H1 (cell line): Measurements from ENCODE around the gene AAK1. TPM values are rescaled to one million over a fixed set of nuclear protein-coding genes. Genes with fewer than 3 reads are reported as not detected.

ENCODE experiments used
- CTCF ChIA-PET: fragments of 300-600 bp; sonication (Branson Sonifier 250); formaldehyde crosslinking; loops from one replicate; lab custom pipeline; 2021; ENCODE audit not compliant: partially characterized antibody; lab: Charles Lee
- POLR2A ChIA-PET: fragments of 300-600 bp; sonication (Branson Sonifier 250); formaldehyde crosslinking; loops from one replicate; lab custom pipeline; 2021; ENCODE audit warnings: inconsistent platforms; ENCODE audit not compliant: partially characterized antibody; lab: Charles Lee
- DNase-seq, 2 experiments: peaks; one replicate each; pipeline versions ENCODE4 v3.0.0 to v3.0.0-alpha.2; 2010 to 2022; ENCODE audit warnings: low spot score in 2 of 2, low read depth in 1 of 2, mixed read lengths in 1 of 2
- FAIRE-seq: peaks from 2 replicates; lab custom pipeline; 2011; peaks lifted over from hg19 to GRCh38; lab: Jason Lieb, UNC
- H2AFZ ChIP-seq: 2 replicates; pipeline ENCODE4 v1.8.1; 2012; ENCODE audit warnings: low read length, inconsistent platforms
- H2AK5ac ChIP-seq: 2 replicates; pipeline ENCODE4 v1.6.1; 2013; ENCODE audit warnings: low read depth, low read length
- H2BK120ac ChIP-seq: replicated peaks from 2 replicates; pipeline ENCODE3; 2013; ENCODE audit warnings: low read depth, low read length, inconsistent platforms
- H2BK12ac ChIP-seq: 2 replicates; pipeline ENCODE4 v1.6.1; 2013; ENCODE audit warnings: low read depth, low read length
- H2BK15ac ChIP-seq: 2 replicates; pipeline ENCODE4 v1.6.1; 2013; ENCODE audit warnings: low read length
- H2BK20ac ChIP-seq: 2 replicates; pipeline ENCODE4 v1.6.1; 2013; ENCODE audit warnings: low read length
- H2BK5ac ChIP-seq: 2 replicates; pipeline ENCODE4 v1.6.1; 2013; ENCODE audit warnings: low read depth, low read length
- H3K14ac ChIP-seq: 2 replicates; pipeline ENCODE4 v1.6.1; 2013; ENCODE audit warnings: inconsistent platforms; ENCODE audit not compliant: insufficient read length
- H3K18ac ChIP-seq: 2 replicates; pipeline ENCODE4 v1.6.1; 2013; ENCODE audit warnings: low read length; ENCODE audit errors: extremely low read depth
- H3K23ac ChIP-seq: 2 replicates; pipeline ENCODE4 v1.6.1; 2013; ENCODE audit warnings: inconsistent platforms; ENCODE audit not compliant: insufficient read length
- H3K23me2 ChIP-seq: 2 replicates; pipeline ENCODE4 v1.6.1; 2013; ENCODE audit warnings: low read depth, low read length
- H3K27ac ChIP-seq: 2 replicates; pipeline ENCODE4 v1.6.1; 2011; ENCODE audit warnings: low read depth, low read length, inconsistent platforms
- H3K27me3 ChIP-seq, 4 experiments: replicated peaks in 1 of 4; 1 replicate in 1 of 4; 2 replicates in 3 of 4; pipeline versions ENCODE4 v1.6.1 to v1.8.1; 2011 to 2013; ENCODE audit warnings: low read length in 3 of 4, mild to moderate bottlenecking in 3 of 4, inconsistent platforms in 2 of 4, mixed read lengths in 2 of 4, moderate library complexity in 1 of 4; ENCODE audit not compliant: control insufficient read depth in 3 of 4, insufficient read depth in 3 of 4; ENCODE audit errors: extremely low read depth in 1 of 4
- H3K36me3 ChIP-seq, 4 experiments: 2 replicates each; pipeline versions ENCODE4 v1.6.1 to v1.8.1; 2011 to 2013; ENCODE audit warnings: mild to moderate bottlenecking in 4 of 4, low read length in 3 of 4, moderate library complexity in 2 of 4, control low read depth in 1 of 4, inconsistent platforms in 1 of 4; ENCODE audit not compliant: insufficient read depth in 4 of 4, control insufficient read depth in 2 of 4
- H3K4ac ChIP-seq: replicated peaks from 2 replicates; pipeline ENCODE3; 2013; ENCODE audit warnings: low read length, low read depth, mixed read lengths, inconsistent platforms; ENCODE audit not compliant: insufficient read length
- H3K4me1 ChIP-seq, 4 experiments: replicated peaks in 1 of 4; 1 replicate in 1 of 4; 2 replicates in 3 of 4; pipeline versions ENCODE4 v1.6.1 to v1.8.1; 2011 to 2013; ENCODE audit warnings: low read length in 3 of 4, inconsistent platforms in 2 of 4, mixed read lengths in 1 of 4; ENCODE audit not compliant: insufficient read depth in 4 of 4, control insufficient read depth in 3 of 4
- H3K4me2 ChIP-seq, 2 experiments: 2 replicates each; pipeline versions ENCODE4 v1.6.1 to v1.8.1; 2011 to 2013; ENCODE audit warnings: low read depth in 2 of 2, low read length in 2 of 2, control low read depth in 1 of 2, inconsistent platforms in 1 of 2, mild to moderate bottlenecking in 1 of 2; ENCODE audit not compliant: insufficient read depth in 1 of 2
- H3K4me3 ChIP-seq, 4 experiments: fragments of 200-600, 300-600 bp in 1 of 4; sonication (generic), shearing (Covaris generic), sonication (Bioruptor Twin) in 1 of 4; 2 replicates each; pipeline versions ENCODE4 v1.5.1 to v1.8.1; 2011 to 2016; ENCODE audit warnings: low read length in 4 of 4, low read depth in 3 of 4, control low read depth in 2 of 4, inconsistent platforms in 2 of 4, mild to moderate bottlenecking in 2 of 4, mixed read lengths in 1 of 4, moderate library complexity in 1 of 4; ENCODE audit not compliant: insufficient read depth in 2 of 4; ENCODE audit errors: extremely low read depth in 1 of 4
- H3K56ac ChIP-seq: replicated peaks from 2 replicates; pipeline ENCODE3; 2013; ENCODE audit warnings: low read depth, mild to moderate bottlenecking, mixed read lengths, low read length, inconsistent platforms; ENCODE audit not compliant: insufficient read length
- H3K79me1 ChIP-seq: 2 replicates; pipeline ENCODE4 v1.6.1; 2013; ENCODE audit warnings: low read depth, low read length, control low read depth
- H3K79me2 ChIP-seq, 2 experiments: 2 replicates each; pipeline versions ENCODE4 v1.6.1 to v1.8.1; 2012 to 2013; ENCODE audit warnings: low read length in 2 of 2, mild to moderate bottlenecking in 2 of 2, inconsistent platforms in 1 of 2; ENCODE audit not compliant: insufficient read depth in 2 of 2, control insufficient read depth in 1 of 2
- H3K9ac ChIP-seq, 4 experiments: replicated peaks in 1 of 4; 1 replicate in 1 of 4; 2 replicates in 3 of 4; pipeline versions ENCODE4 v1.6.1 to v1.8.1; 2011 to 2013; ENCODE audit warnings: low read depth in 3 of 4, low read length in 3 of 4, control low read depth in 2 of 4, mild to moderate bottlenecking in 2 of 4, moderate library complexity in 2 of 4, inconsistent platforms in 1 of 4; ENCODE audit errors: extremely low read depth in 1 of 4
- H3K9me3 ChIP-seq, 2 experiments: 2 replicates each; pipeline versions ENCODE4 v1.6.1 to v1.8.1; 2012 to 2013; ENCODE audit warnings: mild to moderate bottlenecking in 2 of 2, moderate library complexity in 2 of 2, control low read depth in 1 of 2, inconsistent platforms in 1 of 2, low read depth in 1 of 2, low read length in 1 of 2, mixed read lengths in 1 of 2; ENCODE audit not compliant: insufficient read depth in 2 of 2
- H4K20me1 ChIP-seq, 2 experiments: replicated peaks in 1 of 2; 2 replicates each; pipeline versions ENCODE3 to v1.8.1; 2011 to 2013; ENCODE audit warnings: inconsistent platforms in 2 of 2, low read length in 2 of 2, mild to moderate bottlenecking in 1 of 2; ENCODE audit not compliant: insufficient read depth in 2 of 2, control insufficient read depth in 1 of 2
- H4K5ac ChIP-seq: 2 replicates; pipeline ENCODE4 v1.6.1; 2013; ENCODE audit warnings: low read length, low read depth, mixed read lengths, inconsistent platforms; ENCODE audit not compliant: insufficient read length
- H4K8ac ChIP-seq: 2 replicates; pipeline ENCODE4 v1.8.0; 2013; ENCODE audit warnings: mild to moderate bottlenecking, moderate library complexity, low read length, inconsistent platforms; ENCODE audit not compliant: insufficient read depth; ENCODE audit errors: extremely low read depth
- H4K91ac ChIP-seq: replicated peaks from 2 replicates; pipeline ENCODE3; 2013; ENCODE audit warnings: low read length, mixed read lengths, inconsistent platforms; ENCODE audit not compliant: insufficient read length
- BCL11A ChIP-seq, 2 experiments: IDR thresholded peaks; one replicate each; pipeline ENCODE4 v1.6.1; 2011; ENCODE audit warnings: low read depth in 2 of 2, low read length in 2 of 2, mild to moderate bottlenecking in 2 of 2
- CHD1 ChIP-seq: IDR thresholded peaks from 2 replicates; pipeline ENCODE4 v1.6.1; 2012; ENCODE audit warnings: low read depth, low read length, improper control_type of control experiment
- CTBP2 ChIP-seq: IDR thresholded peaks from 2 replicates; pipeline ENCODE4 v1.7.0; 2011; ENCODE audit warnings: borderline replicate concordance, mild to moderate bottlenecking, moderate library complexity, mixed read lengths, low read length; ENCODE audit not compliant: insufficient read depth, insufficient read length
- EGR1 ChIP-seq: IDR thresholded peaks from 2 replicates; pipeline ENCODE4 v1.6.1; 2011; ENCODE audit warnings: low read depth, low read length, borderline replicate concordance
- KDM5A ChIP-seq: fragments of 200-600 bp; IDR thresholded peaks from 2 replicates; pipeline ENCODE4 v1.7.1; 2012; ENCODE audit warnings: mild to moderate bottlenecking, low read length, inconsistent platforms, mixed read lengths
- POU5F1 ChIP-seq: IDR thresholded peaks from 2 replicates; pipeline ENCODE4 v1.6.1; 2011; ENCODE audit warnings: low read depth, mild to moderate bottlenecking, low read length, moderate library complexity
- SP1 ChIP-seq: IDR thresholded peaks from 2 replicates; pipeline ENCODE4 v1.6.1; 2011; ENCODE audit warnings: low read depth, low read length
- TBP ChIP-seq: IDR thresholded peaks from 2 replicates; pipeline ENCODE4 v1.6.1; 2011; ENCODE audit warnings: low read depth, low read length, improper control_type of control experiment
- WGBS, 2 experiments: shearing (Covaris generic) in 1 of 2; methylation state at CpG; one replicate each; pipeline versions ENCODE4 v1.1.6 to v1.1.7; 2013 to 2015; ENCODE audit warnings: low lambda C conversion rate in 2 of 2, mixed read lengths in 2 of 2, inconsistent platforms in 1 of 2, low coverage in 1 of 2, missing lambda C conversion rate in 1 of 2; ENCODE audit not compliant: insufficient replicate concordance in 2 of 2, insufficient coverage in 1 of 2, insufficient read length in 1 of 2; ENCODE audit errors: extremely low coverage in 1 of 2, missing lambda C conversion rate in 1 of 2; 5-methylcytosine and 5-hydroxymethylcytosine counted together
- polyA plus RNA-seq, 7 experiments: library from polyadenylated mRNA; depleted of rRNA in 3 of 7; stranded (reverse) in 5 of 7; unstranded in 2 of 7; fragments of >200 nt in 5 of 7; fragments of 200-250 nt in 2 of 7; gene quantifications; 1 replicate in 5 of 7; 2 replicates in 1 of 7; 4 replicates in 1 of 7; pipeline versions ENCODE4 v1.2.1 to v1.2.3, GENCODE V29; 2011 to 2013; ENCODE audit warnings: missing spikeins in 2 of 7, mixed read lengths in 2 of 7
- total RNA-seq: library from RNA; stranded (reverse); fragmentation: NEBNext Ultra II Directional; extraction: Animal tissue kit (Norgen Biotek cat#: 25700); gene quantifications from 2 replicates; pipeline ENCODE4 v1.2.1, GENCODE V29; 2021
- TF ChIP-seq, protein P1 (sequence below): IDR thresholded peaks from 2 replicates; pipeline ENCODE4 v1.6.1; 2011; ENCODE audit warnings: low read depth, mild to moderate bottlenecking, low read length; ENCODE audit not compliant: insufficient read depth
- TF ChIP-seq, protein P2 (sequence below): IDR thresholded peaks from 2 replicates; pipeline ENCODE4 v1.6.1; 2012; ENCODE audit warnings: low read length, inconsistent platforms

The AAK1 gene
- total and polyA plus RNA-seq, 2 of the 8 experiments (the other 6 are each of a cell fraction or from before 2014, with no cell fraction given): 10.0 to 40.5 TPM

DNA sequence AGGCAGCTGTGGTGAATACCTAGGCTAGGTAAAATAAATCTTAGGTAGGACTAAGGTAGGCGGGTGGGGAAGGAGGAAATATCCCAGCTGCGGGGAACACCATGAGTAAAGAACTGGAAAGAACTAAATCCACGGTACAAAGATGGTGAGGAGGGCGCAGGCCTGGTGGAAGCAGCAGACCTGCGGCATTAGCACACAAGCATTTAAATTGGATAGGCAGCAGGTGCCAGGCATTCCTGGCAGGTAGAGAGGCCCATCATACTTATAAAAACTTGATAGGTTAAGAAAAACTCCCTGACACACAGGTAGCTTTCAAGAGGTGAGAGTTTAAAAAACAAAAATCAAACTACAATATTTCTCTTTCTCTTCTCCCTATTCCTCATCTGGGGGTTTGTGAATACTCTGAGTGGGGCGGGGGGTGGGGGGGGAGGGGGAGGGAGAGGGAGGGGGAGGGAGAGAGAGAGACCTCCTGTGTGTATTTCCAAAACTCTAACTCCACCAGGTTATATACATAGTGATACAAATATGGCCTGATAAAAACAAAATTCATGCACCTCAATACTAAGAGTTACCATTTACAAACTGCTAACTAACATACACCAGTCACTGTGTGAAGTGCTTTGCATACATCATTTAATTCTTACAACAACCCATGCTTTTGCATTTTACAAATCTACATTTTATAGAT, 13.5 kb downstream of the AAK1 start:
- Histone ChIP-seq H3K18ac (no peak overlapping the region), H2BK15ac (no peak overlapping the region), H2BK20ac (no peak overlapping the region), H3K4me1 (peaks cover 0 to 6% (median 1%) of the 10 kb centered on the region in 4 experiments; a peak in 2 of 7 replicates), H4K8ac (no peak overlapping the region), H2BK120ac (no peak overlapping the region), H2AK5ac (no peak overlapping the region), H3K79me2 (peaks cover 7 to 70% of the 10 kb centered on the region in 2 experiments; a peak in 3 of 4 replicates), H3K4ac (no peak overlapping the region), H4K91ac (no peak overlapping the region), H3K36me3 (no peaks in the 10 kb centered on the region), H3K9me3 (no peaks in the 10 kb centered on the region), H3K23ac (no peak overlapping the region), H4K5ac (no peak overlapping the region), H2AFZ (no peak overlapping the region), H3K9ac (no peak overlapping the region), H3K14ac (no peak overlapping the region), H3K4me2 (no peak overlapping the region), H2BK5ac (no peak overlapping the region), H3K23me2 (peaks cover 3% of the 10 kb centered on the region; the same call in 1 of the 2 replicates), H3K4me3 (no peak overlapping the region), H3K56ac (no peak overlapping the region), H3K79me1 (peaks cover 6% of the 10 kb centered on the region; the same call in 1 of the 2 replicates), H3K27me3 (no peaks in the 10 kb centered on the region), H2BK12ac (no peak overlapping the region; the same call in 1 of the 2 replicates), H4K20me1 (peaks cover 0 to 2% of the 10 kb centered on the region in 2 experiments), H3K27ac (no peak overlapping the region)
- ChIA-PET POLR2A (no interaction called here), CTCF (interaction anchor here (2.7 kb wide), 1 partner anchor 65 kb away, joined by 9 read pairs; no protein-coding TSS in a partner anchor)
- DNase-seq (no peak), FAIRE-seq (no peak)
- 76% methylated on average over 6 of the region's 6 CpGs; no CpG with 5 or more reads in 1 of the 2 experiments for WGBS, 2 experiments
- TF ChIP-seq, protein P1, sequence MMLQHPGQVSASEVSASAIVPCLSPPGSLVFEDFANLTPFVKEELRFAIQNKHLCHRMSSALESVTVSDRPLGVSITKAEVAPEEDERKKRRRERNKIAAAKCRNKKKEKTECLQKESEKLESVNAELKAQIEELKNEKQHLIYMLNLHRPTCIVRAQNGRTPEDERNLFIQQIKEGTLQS: no peak
- TF ChIP-seq SP1 (no peak), TBP (no peak), BCL11A (IDR thresholded peaks at IDR 0.05; ENCODE audit: low read depth in 2 of 2, low read length in 2 of 2) (no peak), CTBP2 (no peak), EGR1 (no peak), CHD1 (no peak), KDM5A (no peak), POU5F1 (no peak)
- TF ChIP-seq, protein P2, sequence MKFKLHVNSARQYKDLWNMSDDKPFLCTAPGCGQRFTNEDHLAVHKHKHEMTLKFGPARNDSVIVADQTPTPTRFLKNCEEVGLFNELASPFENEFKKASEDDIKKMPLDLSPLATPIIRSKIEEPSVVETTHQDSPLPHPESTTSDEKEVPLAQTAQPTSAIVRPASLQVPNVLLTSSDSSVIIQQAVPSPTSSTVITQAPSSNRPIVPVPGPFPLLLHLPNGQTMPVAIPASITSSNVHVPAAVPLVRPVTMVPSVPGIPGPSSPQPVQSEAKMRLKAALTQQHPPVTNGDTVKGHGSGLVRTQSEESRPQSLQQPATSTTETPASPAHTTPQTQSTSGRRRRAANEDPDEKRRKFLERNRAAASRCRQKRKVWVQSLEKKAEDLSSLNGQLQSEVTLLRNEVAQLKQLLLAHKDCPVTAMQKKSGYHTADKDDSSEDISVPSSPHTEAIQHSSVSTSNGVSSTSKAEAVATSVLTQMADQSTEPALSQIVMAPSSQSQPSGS: no peak
